ENCODE data around the gene KCND2.
"Not testable (repeated sequence)": the region's sequence is repeated elsewhere in the genome, so short reads cannot be mapped to it uniquely, and the experiment has no call there.

Gene KCND2

GRCh38 chr7:120564145-120564544 lies 291.2 kb downstream of the KCND2 start:
- no peak overlapping the region for H3K4me2 ChIP-seq (ENCODE audit: low read length)
- no peak overlapping the region for H3K27ac ChIP-seq (ENCODE audit: low read depth, low read length)
- no peaks in the 10 kb centered on the region for H3F3A ChIP-seq (ENCODE audit: control insufficient read depth, insufficient read depth)
- no peaks in the 10 kb centered on the region for H3K36me3 ChIP-seq (ENCODE audit: control insufficient read depth, low read length)
- no peak overlapping the region for H3K4me3 ChIP-seq (ENCODE audit: low read length)
- no peaks in the 10 kb centered on the region for H3K9me2 ChIP-seq (replicated peaks; ENCODE audit: control insufficient read depth, low read length)
- no peaks in the 10 kb centered on the region for H3K27me3 ChIP-seq (ENCODE audit: control insufficient read depth, low read length)
- H3K79me2 ChIP-seq (ENCODE audit: control insufficient read depth, low read length), result no peaks in the 10 kb centered on the region
- TF ChIP-seq CTCF (IDR thresholded peaks at IDR 0.05; ENCODE audit: low read depth, low read length, poor library complexity, severe bottlenecking) (no peak), EZH2phosphoT487 (IDR thresholded peaks at IDR 0.05; ENCODE audit: borderline replicate concordance, low read length) (no peak)
- no peaks in the 10 kb centered on the region for H3K9me3 ChIP-seq (ENCODE audit: control insufficient read depth, insufficient read depth, low read length)
- no peaks in the 10 kb centered on the region for H4K20me1 ChIP-seq (ENCODE audit: control insufficient read depth, insufficient read depth, low read depth, low read length)
- no peaks in the 10 kb centered on the region for H3K4me1 ChIP-seq (ENCODE audit: control insufficient read depth, low read length)

- Histone ChIP-seq H3K27me3 (ENCODE audit: control insufficient read depth, low read length) (no peaks in the 10 kb centered on the region), H3F3A (ENCODE audit: control insufficient read depth, insufficient read depth) (no peaks in the 10 kb centered on the region), H4K20me1 (ENCODE audit: control insufficient read depth, insufficient read depth, low read depth, low read length) (no peaks in the 10 kb centered on the region), H3K36me3 (ENCODE audit: control insufficient read depth, low read length) (no peaks in the 10 kb centered on the region), H3K9me3 (ENCODE audit: control insufficient read depth, insufficient read depth, low read length) (no peaks in the 10 kb centered on the region), H3K27ac (ENCODE audit: low read depth, low read length) (no peak overlapping the region), H3K4me1 (ENCODE audit: control insufficient read depth, low read length) (no peaks in the 10 kb centered on the region), H3K79me2 (ENCODE audit: control insufficient read depth, low read length) (no peaks in the 10 kb centered on the region), H3K9me2 (replicated peaks; ENCODE audit: control insufficient read depth, low read length) (no peaks in the 10 kb centered on the region), H3K4me2 (ENCODE audit: low read length) (no peak overlapping the region), H3K4me3 (ENCODE audit: low read length) (no peak overlapping the region)
- no peak for TF ChIP-seq CTCF (IDR thresholded peaks at IDR 0.05; ENCODE audit: low read depth, low read length, poor library complexity, severe bottlenecking)
- TF ChIP-seq EZH2phosphoT487 (IDR thresholded peaks at IDR 0.05; ENCODE audit: borderline replicate concordance, low read length), result no peak
These were observed 294.2 kb downstream of the KCND2 start for GRCh38 chr7:120567204-120567603.

GRCh38 chr7:120578657-120579056 lies 305.7 kb downstream of the KCND2 start:
- H3K79me2 ChIP-seq (ENCODE audit: control insufficient read depth, low read length); H3K9me2 ChIP-seq (replicated peaks; ENCODE audit: control insufficient read depth, low read length); H3K27ac ChIP-seq (ENCODE audit: low read depth, low read length); H3K4me3 ChIP-seq (ENCODE audit: low read length); H3K9me3 ChIP-seq (ENCODE audit: control insufficient read depth, insufficient read depth, low read length); H3K4me2 ChIP-seq (ENCODE audit: low read length); H3K27me3 ChIP-seq (ENCODE audit: control insufficient read depth, low read length); H3K4me1 ChIP-seq (ENCODE audit: control insufficient read depth, low read length); H3F3A ChIP-seq (ENCODE audit: control insufficient read depth, insufficient read depth); H3K36me3 ChIP-seq (ENCODE audit: control insufficient read depth, low read length); H4K20me1 ChIP-seq (ENCODE audit: control insufficient read depth, insufficient read depth, low read depth, low read length): not testable (repeated sequence)

GRCh38 chr7:120582916-120583315 lies 309.9 kb downstream of the KCND2 start:
- H3K36me3 ChIP-seq (ENCODE audit: control insufficient read depth, low read length), result no peaks in the 10 kb centered on the region
- H3K4me1 ChIP-seq (ENCODE audit: control insufficient read depth, low read length), result no peaks in the 10 kb centered on the region
- H3K27me3 ChIP-seq (ENCODE audit: control insufficient read depth, low read length), result no peaks in the 10 kb centered on the region
- H3F3A ChIP-seq (ENCODE audit: control insufficient read depth, insufficient read depth), result no peaks in the 10 kb centered on the region
- no peak overlapping the region for H3K4me2 ChIP-seq (ENCODE audit: low read length)
- H3K27ac ChIP-seq (ENCODE audit: low read depth, low read length), result no peak overlapping the region
- H4K20me1 ChIP-seq (ENCODE audit: control insufficient read depth, insufficient read depth, low read depth, low read length), result no peaks in the 10 kb centered on the region
- TF ChIP-seq CTCF (IDR thresholded peaks at IDR 0.05; ENCODE audit: low read depth, low read length, poor library complexity, severe bottlenecking) (no peak), EZH2phosphoT487 (IDR thresholded peaks at IDR 0.05; ENCODE audit: borderline replicate concordance, low read length) (no peak)
- H3K9me3 ChIP-seq (ENCODE audit: control insufficient read depth, insufficient read depth, low read length), result no peaks in the 10 kb centered on the region
- no peaks in the 10 kb centered on the region for H3K9me2 ChIP-seq (replicated peaks; ENCODE audit: control insufficient read depth, low read length)
- no peak overlapping the region for H3K4me3 ChIP-seq (ENCODE audit: low read length)
- H3K79me2 ChIP-seq (ENCODE audit: control insufficient read depth, low read length), result no peaks in the 10 kb centered on the region

Measured in DOHH2 (cell line).